ENCODE results near the gene HDAC4.

HDAC4 gene

GRCh38 chr2:239229545-239230279 is 171.1 kb downstream of the HDAC4 start:
- peak; percentile 37 for DNase-seq

- peak; percentile 72 for DNase-seq
Measured at GRCh38 chr2:239227661-239228371, 173.0 kb downstream of the HDAC4 start.

- DNase-seq, result peak; percentile 52
Measured at GRCh38 chr2:239226677-239227581, 173.9 kb downstream of the HDAC4 start.

- peak; percentile 53 for DNase-seq
Measured at GRCh38 chr2:239225871-239226561, 174.8 kb downstream of the HDAC4 start.

- DNase-seq, result peak; percentile 51
Measured at GRCh38 chr2:239225371-239225851, 175.4 kb downstream of the HDAC4 start.

GRCh38 chr2:239224955-239225354 is 175.9 kb downstream of the HDAC4 start:
- DNase-seq, result no peak

- DNase-seq, result no peak
Measured at GRCh38 chr2:239224199-239224570, 176.6 kb downstream of the HDAC4 start.

GRCh38 chr2:239223310-239224198 is 177.3 kb downstream of the HDAC4 start:
- peak; percentile 50 for DNase-seq

- DNase-seq, result peak; percentile 26
Measured at GRCh38 chr2:239222706-239223309, 178.0 kb downstream of the HDAC4 start.

GRCh38 chr2:239222312-239222660 is 178.5 kb downstream of the HDAC4 start:
- DNase-seq, result no peak

- DNase-seq, result peak; percentile 29
Measured at GRCh38 chr2:239220981-239221396, 179.8 kb downstream of the HDAC4 start.

GRCh38 chr2:239220341-239220740 is 180.5 kb downstream of the HDAC4 start:
- DNase-seq, result no peak

GRCh38 chr2:239216614-239217273 is 184.1 kb downstream of the HDAC4 start:
- DNase-seq, result peak; percentile 38

- no peak for DNase-seq
Measured at GRCh38 chr2:239215988-239216613, 184.7 kb downstream of the HDAC4 start.

- no peak for DNase-seq
Measured at GRCh38 chr2:239215136-239215925, 185.5 kb downstream of the HDAC4 start.

GRCh38 chr2:239214725-239215124 is 186.1 kb downstream of the HDAC4 start:
- DNase-seq, result no peak

- DNase-seq, result peak; percentile 43
Measured at GRCh38 chr2:239213643-239214101, 187.1 kb downstream of the HDAC4 start.

GRCh38 chr2:239212929-239213642 is 187.7 kb downstream of the HDAC4 start:
- DNase-seq, result peak; percentile 51
